HepG2 (cell line): ENCODE data around the gene CHID1. TPM values are rescaled to one million over a fixed set of nuclear protein-coding genes. Genes with fewer than 3 reads are reported as not detected.

Source experiments
- ARID2 ChIP-seq: sonication (generic); formaldehyde crosslinking; IDR thresholded peaks from 2 replicates; pipeline ENCODE4 v1.8.1; 2022; ENCODE audit warnings: mild to moderate bottlenecking, missing genetic modification reagents, borderline replicate concordance
- BHLHE40 ChIP-seq: IDR thresholded peaks from 2 replicates; pipeline ENCODE4 v1.6.1; 2011; ENCODE audit warnings: low read length, improper control_type of control experiment
- EP300 ChIP-seq, 3 experiments: sonication (generic) in 1 of 3; formaldehyde crosslinking in 1 of 3; IDR thresholded peaks; 2 replicates each; pipeline versions ENCODE4 v1.5.1 to v1.6.1; 2011 to 2020; ENCODE audit warnings: low read depth in 2 of 3, low read length in 2 of 3, borderline replicate concordance in 1 of 3, improper control_type of control experiment in 1 of 3, mild to moderate bottlenecking in 1 of 3, missing genetic modification reagents in 1 of 3, moderate library complexity in 1 of 3
- GATAD1 ChIP-seq: IDR thresholded peaks from 2 replicates; pipeline ENCODE4 v1.6.1; 2016; ENCODE audit warnings: missing genetic modification reagents, missing compliant biosample characterization
- HOXA3 ChIP-seq: sonication (generic); formaldehyde crosslinking; IDR thresholded peaks from 2 replicates; pipeline ENCODE4 v1.5.0; 2020; ENCODE audit warnings: missing genetic modification reagents
- HOXA5 ChIP-seq: sonication (generic); formaldehyde crosslinking; IDR thresholded peaks from 2 replicates; pipeline ENCODE4 v1.4.0; 2020; ENCODE audit warnings: missing genetic modification reagents
- MAFK ChIP-seq, 2 experiments: IDR thresholded peaks in 1 of 2; conservative IDR thresholded peaks in 1 of 2; 2 replicates each; pipeline ENCODE4 v1.6.1; 2011; ENCODE audit warnings: improper control_type of control experiment in 2 of 2, low read length in 2 of 2
- MED1 ChIP-seq: sonication (generic); formaldehyde crosslinking; IDR thresholded peaks from 2 replicates; pipeline ENCODE4 v1.4.0; 2020; ENCODE audit warnings: missing genetic modification reagents
- NAIF1 ChIP-seq: sonication (generic); formaldehyde crosslinking; IDR thresholded peaks from 2 replicates; pipeline ENCODE4 v1.5.0; 2020; ENCODE audit warnings: mild to moderate bottlenecking, missing genetic modification reagents, borderline replicate concordance
- NBN ChIP-seq: fragments of 450-650 bp; conservative IDR thresholded peaks from 2 replicates; pipeline ENCODE4 v1.6.1; 2017
- XRCC5 ChIP-seq: fragments of 200-400 bp; formaldehyde crosslinking; optimal IDR thresholded peaks from 2 replicates; pipeline ENCODE3; 2017; ENCODE audit warnings: mild to moderate bottlenecking, low read length
- ZMYM2 ChIP-seq: sonication (generic); formaldehyde crosslinking; IDR thresholded peaks from 2 replicates; pipeline ENCODE4 v1.8.0; 2022; ENCODE audit warnings: mild to moderate bottlenecking, missing genetic modification reagents
- ZNF558 ChIP-seq: sonication (generic); formaldehyde crosslinking; IDR thresholded peaks from 2 replicates; pipeline ENCODE4 v1.9.0; 2022; ENCODE audit warnings: mild to moderate bottlenecking, missing genetic modification reagents, borderline replicate concordance
- ZNF670 ChIP-seq: sonication (generic); formaldehyde crosslinking; IDR thresholded peaks from 2 replicates; pipeline ENCODE4 v1.8.0; 2022; ENCODE audit warnings: mild to moderate bottlenecking, missing genetic modification reagents, borderline replicate concordance
- polyA plus RNA-seq, 8 experiments: library from polyadenylated mRNA; depleted of rRNA in 3 of 8; stranded (reverse) in 7 of 8; unstranded in 1 of 8; fragments of >200 nt; fragmentation: Illumina TruSeq in 4 of 8; extraction: Trizol in 4 of 8; gene quantifications; 2 replicates each; pipeline versions ENCODE4 v1.2.1 to v1.2.3, GENCODE V29; 2011 to 2016; ENCODE audit warnings: low read depth in 4 of 8, missing spikeins in 1 of 8, mixed read lengths in 1 of 8; ENCODE audit not compliant: insufficient read depth in 1 of 8
- total RNA-seq, 5 experiments: library from RNA; depleted of rRNA; stranded (reverse); fragments of >200 nt; fragmentation: Illumina TruSeq; extraction: Trizol; gene quantifications; 2 replicates each; pipeline ENCODE4 v1.2.3, GENCODE V29; 2016; ENCODE audit warnings: low read depth in 1 of 5
- TF ChIP-seq, protein P1 (sequence below): sonication (generic); formaldehyde crosslinking; IDR thresholded peaks from 2 replicates; pipeline ENCODE4 v1.4.0; 2020; ENCODE audit warnings: missing genetic modification reagents, borderline replicate concordance
- TF ChIP-seq, protein P2 (sequence below): sonication (generic); formaldehyde crosslinking; IDR thresholded peaks from 2 replicates; pipeline ENCODE4 v1.4.0; 2020; ENCODE audit warnings: missing genetic modification reagents
- TF ChIP-seq, protein P3 (sequence below): sonication (generic); formaldehyde crosslinking; IDR thresholded peaks from 2 replicates; pipeline ENCODE4 v1.4.0; 2020; ENCODE audit warnings: missing genetic modification reagents
- TF ChIP-seq, protein P4 (sequence below): sonication (generic); formaldehyde crosslinking; IDR thresholded peaks from 2 replicates; pipeline ENCODE4 v1.4.0; 2020; ENCODE audit warnings: missing genetic modification reagents, borderline replicate concordance

CHID1 gene
- total and polyA plus RNA-seq, 2 of the 13 experiments (the other 11 are each of a cell fraction or from before 2014, with no cell fraction given): 65.1 to 93.6 TPM

DNA sequence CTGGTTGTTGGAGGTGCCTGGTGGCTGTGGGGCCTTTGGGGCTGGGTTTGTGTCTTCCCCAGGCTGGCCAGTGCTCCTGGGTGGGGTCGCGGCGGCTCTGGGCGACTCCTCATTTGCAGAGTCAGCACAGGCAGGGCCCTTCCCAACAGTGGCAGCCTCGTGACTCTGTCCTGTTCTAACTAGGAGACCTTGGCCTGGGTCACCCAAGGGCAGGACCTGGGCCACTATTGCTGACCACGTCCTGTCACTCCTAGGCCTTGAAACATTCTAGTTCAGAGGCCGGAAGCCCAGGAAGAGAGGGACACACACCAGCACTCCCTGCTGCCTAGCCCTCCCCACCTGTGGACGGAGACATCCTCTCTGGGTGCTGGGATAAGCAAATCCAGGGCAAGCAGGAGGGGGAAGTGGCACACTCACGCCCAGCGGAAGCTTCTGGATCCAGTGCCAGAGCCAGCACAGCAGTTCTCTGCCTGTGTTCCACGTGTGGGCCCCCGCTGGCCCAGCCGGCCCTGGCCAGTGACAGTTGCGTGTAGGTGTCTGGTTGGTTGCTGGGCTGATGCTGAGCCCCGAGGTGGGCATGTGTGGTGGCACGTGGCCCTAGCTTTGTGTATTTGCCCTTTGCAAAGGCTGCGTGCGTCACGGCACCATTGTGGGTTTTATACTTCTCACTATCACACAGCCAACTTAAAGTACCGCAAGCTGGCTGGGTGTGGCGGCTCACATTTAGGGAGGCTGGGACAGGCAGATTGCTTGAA lies 4.3 kb upstream of the CHID1 start (continued):
- TF ChIP-seq, protein P1, sequence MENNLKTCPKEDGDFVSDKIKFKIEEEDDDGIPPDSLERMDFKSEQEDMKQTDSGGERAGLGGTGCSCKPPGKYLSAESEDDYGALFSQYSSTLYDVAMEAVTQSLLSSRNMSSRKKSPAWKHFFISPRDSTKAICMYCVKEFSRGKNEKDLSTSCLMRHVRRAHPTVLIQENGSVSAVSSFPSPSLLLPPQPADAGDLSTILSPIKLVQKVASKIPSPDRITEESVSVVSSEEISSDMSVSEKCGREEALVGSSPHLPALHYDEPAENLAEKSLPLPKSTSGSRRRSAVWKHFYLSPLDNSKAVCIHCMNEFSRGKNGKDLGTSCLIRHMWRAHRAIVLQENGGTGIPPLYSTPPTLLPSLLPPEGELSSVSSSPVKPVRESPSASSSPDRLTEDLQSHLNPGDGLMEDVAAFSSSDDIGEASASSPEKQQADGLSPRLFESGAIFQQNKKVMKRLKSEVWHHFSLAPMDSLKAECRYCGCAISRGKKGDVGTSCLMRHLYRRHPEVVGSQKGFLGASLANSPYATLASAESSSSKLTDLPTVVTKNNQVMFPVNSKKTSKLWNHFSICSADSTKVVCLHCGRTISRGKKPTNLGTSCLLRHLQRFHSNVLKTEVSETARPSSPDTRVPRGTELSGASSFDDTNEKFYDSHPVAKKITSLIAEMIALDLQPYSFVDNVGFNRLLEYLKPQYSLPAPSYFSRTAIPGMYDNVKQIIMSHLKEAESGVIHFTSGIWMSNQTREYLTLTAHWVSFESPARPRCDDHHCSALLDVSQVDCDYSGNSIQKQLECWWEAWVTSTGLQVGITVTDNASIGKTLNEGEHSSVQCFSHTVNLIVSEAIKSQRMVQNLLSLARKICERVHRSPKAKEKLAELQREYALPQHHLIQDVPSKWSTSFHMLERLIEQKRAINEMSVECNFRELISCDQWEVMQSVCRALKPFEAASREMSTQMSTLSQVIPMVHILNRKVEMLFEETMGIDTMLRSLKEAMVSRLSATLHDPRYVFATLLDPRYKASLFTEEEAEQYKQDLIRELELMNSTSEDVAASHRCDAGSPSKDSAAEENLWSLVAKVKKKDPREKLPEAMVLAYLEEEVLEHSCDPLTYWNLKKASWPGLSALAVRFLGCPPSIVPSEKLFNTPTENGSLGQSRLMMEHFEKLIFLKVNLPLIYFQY (CRISPR knock-in tag): peak; percentile 75; the same call in 1 of the 2 replicates
- TF ChIP-seq MAFK (conservative IDR thresholded peaks at IDR 0.05 in 1 of 2, IDR thresholded peaks at IDR 0.05 in 1 of 2; ENCODE audit: low read length in 2 of 2) (peak; percentile 87 to 95), NBN (no peak), BHLHE40 (no peak; the same call in 1 of the 2 replicates), ZNF558 (CRISPR knock-in tag) (no peak), ZMYM2 (CRISPR knock-in tag) (peak; percentile 66; the same call in 1 of the 2 replicates), MED1 (CRISPR knock-in tag) (peak; percentile 90), EP300 (IDR thresholded peaks at IDR 0.05; ENCODE audit: low read depth in 2 of 2, low read length in 2 of 2) (no peak; a peak in 1 of 4 replicates), EP300 (CRISPR knock-in tag; IDR thresholded peaks at IDR 0.05; ENCODE audit: borderline replicate concordance) (no peak), ARID2 (CRISPR knock-in tag) (no peak), XRCC5 (no peak), GATAD1 (0 out of 2 replicates have a peak, but pooled peaks have one; percentile 45), HOXA5 (CRISPR knock-in tag) (no peak), HOXA3 (peak; percentile 64; the same call in 1 of the 2 replicates), ZNF670 (CRISPR knock-in tag) (0 out of 2 replicates have a peak, but pooled peaks have one; percentile 26), NAIF1 (CRISPR knock-in tag) (no peak)
- TF ChIP-seq, protein P2, sequence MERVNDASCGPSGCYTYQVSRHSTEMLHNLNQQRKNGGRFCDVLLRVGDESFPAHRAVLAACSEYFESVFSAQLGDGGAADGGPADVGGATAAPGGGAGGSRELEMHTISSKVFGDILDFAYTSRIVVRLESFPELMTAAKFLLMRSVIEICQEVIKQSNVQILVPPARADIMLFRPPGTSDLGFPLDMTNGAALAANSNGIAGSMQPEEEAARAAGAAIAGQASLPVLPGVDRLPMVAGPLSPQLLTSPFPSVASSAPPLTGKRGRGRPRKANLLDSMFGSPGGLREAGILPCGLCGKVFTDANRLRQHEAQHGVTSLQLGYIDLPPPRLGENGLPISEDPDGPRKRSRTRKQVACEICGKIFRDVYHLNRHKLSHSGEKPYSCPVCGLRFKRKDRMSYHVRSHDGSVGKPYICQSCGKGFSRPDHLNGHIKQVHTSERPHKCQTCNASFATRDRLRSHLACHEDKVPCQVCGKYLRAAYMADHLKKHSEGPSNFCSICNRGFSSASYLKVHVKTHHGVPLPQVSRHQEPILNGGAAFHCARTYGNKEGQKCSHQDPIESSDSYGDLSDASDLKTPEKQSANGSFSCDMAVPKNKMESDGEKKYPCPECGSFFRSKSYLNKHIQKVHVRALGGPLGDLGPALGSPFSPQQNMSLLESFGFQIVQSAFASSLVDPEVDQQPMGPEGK (CRISPR knock-in tag): peak; percentile 57
- TF ChIP-seq, protein P3, sequence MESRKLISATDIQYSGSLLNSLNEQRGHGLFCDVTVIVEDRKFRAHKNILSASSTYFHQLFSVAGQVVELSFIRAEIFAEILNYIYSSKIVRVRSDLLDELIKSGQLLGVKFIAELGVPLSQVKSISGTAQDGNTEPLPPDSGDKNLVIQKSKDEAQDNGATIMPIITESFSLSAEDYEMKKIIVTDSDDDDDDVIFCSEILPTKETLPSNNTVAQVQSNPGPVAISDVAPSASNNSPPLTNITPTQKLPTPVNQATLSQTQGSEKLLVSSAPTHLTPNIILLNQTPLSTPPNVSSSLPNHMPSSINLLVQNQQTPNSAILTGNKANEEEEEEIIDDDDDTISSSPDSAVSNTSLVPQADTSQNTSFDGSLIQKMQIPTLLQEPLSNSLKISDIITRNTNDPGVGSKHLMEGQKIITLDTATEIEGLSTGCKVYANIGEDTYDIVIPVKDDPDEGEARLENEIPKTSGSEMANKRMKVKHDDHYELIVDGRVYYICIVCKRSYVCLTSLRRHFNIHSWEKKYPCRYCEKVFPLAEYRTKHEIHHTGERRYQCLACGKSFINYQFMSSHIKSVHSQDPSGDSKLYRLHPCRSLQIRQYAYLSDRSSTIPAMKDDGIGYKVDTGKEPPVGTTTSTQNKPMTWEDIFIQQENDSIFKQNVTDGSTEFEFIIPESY (CRISPR knock-in tag): peak; percentile 42
- TF ChIP-seq, protein P4, sequence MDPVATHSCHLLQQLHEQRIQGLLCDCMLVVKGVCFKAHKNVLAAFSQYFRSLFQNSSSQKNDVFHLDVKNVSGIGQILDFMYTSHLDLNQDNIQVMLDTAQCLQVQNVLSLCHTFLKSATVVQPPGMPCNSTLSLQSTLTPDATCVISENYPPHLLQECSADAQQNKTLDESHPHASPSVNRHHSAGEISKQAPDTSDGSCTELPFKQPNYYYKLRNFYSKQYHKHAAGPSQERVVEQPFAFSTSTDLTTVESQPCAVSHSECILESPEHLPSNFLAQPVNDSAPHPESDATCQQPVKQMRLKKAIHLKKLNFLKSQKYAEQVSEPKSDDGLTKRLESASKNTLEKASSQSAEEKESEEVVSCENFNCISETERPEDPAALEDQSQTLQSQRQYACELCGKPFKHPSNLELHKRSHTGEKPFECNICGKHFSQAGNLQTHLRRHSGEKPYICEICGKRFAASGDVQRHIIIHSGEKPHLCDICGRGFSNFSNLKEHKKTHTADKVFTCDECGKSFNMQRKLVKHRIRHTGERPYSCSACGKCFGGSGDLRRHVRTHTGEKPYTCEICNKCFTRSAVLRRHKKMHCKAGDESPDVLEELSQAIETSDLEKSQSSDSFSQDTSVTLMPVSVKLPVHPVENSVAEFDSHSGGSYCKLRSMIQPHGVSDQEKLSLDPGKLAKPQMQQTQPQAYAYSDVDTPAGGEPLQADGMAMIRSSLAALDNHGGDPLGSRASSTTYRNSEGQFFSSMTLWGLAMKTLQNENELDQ (CRISPR knock-in tag): no peak
